GM19438 (cell line): ENCODE data around the gene TLR8.
"Not testable (repeated sequence)": the region's sequence is repeated elsewhere in the genome, so short reads cannot be mapped to it uniquely, and the experiment has no call there.

Source experiments
- ATAC-seq: cut with Tn5 transposase; IDR thresholded peaks from one replicate; pipeline ENCODE4 v1.9.1; 2021; ENCODE audit warnings: low read depth; ENCODE audit not compliant: unreplicated experiment

The TLR8 gene

DNA sequence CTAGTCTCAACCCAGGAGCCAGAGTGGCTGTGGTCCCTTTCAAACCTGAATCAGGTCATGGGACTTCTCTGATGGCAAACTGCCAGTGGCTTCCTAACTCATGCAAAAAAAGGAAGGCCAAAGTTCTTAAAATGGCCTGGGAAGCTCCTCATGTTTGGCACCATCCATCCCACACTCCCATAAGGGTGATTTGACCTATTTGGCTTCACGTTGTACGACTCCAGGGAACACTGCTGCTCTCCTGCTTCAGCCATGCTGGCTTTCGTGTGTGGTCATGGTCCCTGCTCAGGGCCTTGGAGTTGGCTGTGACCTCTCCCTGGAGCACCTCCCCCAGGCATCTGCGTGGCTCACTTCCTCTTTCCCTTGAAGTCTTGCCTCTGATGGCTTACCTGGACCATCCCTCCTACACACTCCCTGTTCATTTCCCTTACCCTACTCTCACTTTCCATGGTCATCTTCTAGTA is 55.7 kb downstream of the TLR8 start:
- no peak for ATAC-seq

DNA sequence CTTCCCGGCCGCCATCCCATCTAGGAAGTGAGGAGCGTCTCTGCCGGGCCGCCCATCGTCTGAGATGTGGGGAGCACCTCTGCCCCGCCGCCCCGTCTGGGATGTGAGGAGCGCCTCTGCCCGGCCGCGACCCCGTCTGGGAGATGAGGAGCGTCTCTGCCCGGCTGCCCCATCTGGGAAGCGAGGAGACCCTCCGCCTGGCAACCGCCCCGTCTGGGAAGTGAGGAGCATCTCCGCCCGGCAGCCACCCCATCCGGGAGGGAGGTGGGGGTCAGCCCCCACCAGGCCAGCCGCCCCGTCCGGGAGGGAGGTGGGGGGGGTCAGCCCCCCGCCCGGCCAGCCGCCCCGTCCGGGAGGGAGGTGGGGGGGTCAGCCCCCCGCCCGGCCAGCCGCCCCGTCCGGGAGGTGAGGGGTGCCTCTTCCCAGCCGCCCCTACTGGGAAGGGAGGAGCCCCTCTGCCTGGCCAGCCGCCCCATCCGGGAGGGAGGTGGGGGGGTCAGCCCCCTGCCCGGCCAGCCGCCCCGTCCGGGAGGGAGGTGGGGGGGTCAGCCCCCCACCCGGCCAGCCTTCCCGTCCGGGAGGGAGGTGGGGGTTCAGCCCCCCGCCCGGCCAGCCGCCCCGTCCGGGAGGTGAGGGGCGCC is 56.9 kb downstream of the TLR8 start:
- not testable (repeated sequence) for ATAC-seq

DNA sequence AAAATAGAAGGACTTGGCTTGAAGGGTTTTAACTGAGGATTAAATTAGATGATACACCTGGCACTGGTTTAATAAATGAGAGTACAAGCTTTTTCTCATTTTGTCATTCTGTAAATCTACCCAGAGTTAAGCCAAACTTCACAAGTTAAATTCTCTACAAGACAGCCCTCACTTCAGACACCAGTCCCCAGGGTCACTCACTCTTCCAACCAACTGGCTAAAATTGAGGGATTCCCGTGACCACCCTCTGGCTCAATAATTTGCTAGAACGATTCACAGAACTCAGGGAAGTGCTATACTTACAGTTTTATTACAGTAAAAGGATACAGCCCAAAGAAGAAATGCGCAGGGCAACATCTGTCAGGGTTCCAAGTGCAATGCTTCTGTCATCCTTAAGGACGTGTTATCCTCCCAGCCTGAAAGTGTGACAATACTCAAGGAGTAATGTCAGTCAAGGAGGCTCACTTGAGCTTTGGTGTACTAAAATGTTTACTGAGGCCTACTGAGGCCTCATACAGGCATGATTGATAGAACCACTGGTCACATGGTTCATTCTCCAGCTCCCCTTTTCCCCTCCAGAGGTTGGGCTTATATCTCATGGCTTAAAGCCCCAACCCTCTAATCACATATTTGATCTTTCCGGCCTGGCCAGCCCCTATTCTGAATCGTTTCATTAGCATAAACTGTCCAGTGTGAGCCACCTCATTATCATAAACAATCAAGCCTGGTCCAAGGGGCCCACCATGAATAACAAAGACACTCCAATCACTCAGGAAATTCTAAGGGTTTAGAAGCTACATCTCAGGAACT is 58.9 kb downstream of the TLR8 start:
- ATAC-seq, result no peak

DNA sequence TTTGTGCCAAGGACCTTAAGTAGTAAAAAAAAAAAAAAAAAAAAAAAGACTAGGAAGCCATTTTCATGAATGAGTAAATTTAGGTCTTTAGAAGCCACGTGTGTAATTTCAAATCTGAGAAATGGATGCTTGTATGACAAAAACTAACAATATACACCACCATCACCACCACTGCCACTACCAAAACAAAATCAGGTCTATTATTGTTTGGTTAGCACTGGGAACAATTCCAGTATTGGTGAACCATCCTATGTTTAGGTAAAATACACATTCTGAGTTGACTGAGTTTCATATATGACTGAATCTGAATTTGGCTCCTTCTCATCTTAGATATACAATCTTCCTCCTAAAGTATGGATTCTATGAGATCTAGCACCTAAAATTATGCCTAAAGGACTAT is 59.7 kb downstream of the TLR8 start:
- no peak for ATAC-seq

DNA sequence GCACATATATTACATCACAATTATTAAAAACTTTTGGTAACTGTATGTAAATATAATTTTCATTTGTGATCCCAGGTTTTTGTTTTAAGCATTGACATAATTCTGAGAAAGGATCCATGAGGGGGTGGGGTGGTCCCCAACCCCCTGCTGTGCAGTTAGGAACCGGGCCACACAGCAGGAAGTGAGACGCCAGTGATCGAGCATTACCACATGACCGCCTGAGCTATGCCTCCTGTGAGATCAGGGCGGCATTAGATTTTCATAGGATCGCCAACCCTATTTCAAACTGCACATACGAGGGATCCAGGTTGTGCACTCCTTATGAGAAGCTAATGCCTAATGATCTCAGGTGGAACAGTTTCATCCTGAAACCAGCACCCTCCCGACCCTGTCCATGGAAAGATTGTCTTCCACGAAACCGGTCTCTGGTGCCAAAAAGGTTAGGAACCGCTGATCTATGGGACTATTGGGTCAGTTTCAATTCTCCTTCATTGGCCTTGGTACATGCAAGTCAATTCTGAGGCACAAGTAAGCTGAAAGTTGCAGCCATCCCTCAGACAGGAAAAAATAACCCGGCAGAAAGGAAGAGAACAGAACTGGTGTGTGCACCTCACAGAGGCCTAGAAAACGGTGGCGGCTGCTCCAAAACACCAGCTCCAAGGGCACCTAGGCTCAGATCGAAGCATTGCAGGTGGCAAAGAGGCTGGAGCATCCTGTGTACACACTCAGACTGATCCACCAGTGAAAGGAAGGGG is 61.5 kb downstream of the TLR8 start:
- no peak for ATAC-seq

DNA sequence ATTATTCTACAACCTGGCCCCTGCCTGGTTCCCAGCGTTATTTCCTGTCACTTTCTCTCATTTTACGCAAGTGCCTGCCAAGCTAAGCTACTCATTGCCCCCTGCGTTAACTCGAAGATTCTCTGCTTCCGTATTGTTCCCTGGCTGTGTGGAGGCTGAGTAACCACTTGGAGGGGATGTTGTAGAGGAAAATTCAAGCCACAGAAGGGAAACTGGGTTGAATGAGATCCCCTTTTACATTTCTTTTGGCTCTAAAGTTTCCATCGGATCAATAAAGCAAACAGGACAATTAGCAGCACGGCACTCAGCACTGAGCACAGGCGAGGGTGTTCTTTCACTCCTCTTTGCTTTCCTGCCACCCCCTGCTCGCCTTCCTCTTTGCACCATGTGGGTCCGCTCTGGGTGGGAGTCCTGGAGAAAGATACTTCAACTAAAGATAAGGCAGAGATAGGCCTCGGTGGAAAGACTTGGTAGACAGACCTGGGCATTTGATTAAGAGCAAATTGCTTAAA is 64.3 kb downstream of the TLR8 start:
- no peak for ATAC-seq

DNA sequence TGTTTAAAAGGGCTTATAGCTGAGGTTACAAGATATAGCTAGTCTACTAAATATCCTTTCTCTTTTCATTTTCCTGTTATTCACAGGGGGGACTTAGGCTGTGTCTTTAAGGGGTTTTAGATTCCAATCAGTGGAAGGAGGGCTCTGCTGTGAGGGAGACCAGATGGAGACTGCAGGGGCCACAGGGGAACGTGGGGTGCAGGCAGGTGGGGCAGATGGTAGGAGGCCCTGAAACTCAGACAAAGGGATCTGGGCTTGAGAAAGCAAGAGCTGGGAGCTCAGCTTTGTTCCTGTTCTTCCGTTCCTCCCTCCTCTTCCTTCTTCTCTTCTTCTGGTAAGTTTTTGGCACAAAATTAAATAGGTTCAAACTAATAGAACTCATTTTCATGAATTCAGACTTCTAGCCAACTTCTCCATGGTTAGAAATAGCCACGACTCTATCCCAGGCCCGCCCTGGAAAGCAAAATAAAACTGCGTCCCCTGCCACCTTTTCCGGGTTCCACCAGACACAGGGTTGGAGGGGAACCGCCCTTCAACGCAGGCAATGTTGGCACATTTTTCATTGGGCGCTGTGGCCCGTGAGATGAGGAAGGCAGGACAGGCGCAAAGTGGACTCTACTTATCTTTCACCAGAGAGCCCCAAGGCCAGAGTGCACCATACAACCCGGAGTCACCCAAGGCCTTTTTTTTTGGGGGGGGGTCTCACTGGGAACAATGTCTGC is 65.0 kb downstream of the TLR8 start:
- ATAC-seq, result no peak

DNA sequence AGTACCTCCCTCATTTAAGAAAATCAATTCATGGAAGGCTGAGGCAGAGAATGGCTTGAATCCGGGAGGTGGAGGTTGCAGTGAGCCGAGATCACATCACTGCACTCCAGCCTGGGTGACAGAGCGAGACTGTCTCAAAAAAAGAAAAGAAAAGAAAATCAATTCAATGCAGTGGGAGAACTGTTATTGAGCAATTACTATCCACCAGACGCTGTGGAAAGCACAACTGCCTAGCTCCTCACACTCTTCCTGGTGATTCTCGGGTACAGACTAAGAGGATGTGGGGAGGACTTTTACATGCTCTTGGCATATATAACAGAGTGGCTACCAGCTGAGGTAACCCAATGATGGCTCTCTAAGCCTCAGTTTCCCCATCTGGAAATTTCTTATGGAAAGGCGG is 65.8 kb downstream of the TLR8 start:
- ATAC-seq, result no peak
